ENCODE results near the gene GOLPH3L. TPM values are rescaled to one million over a fixed set of nuclear protein-coding genes. Genes with fewer than 3 reads are reported as not detected.

GOLPH3L gene
- total RNA-seq, 1 experiment from 2014 or later, result 9.6 TPM

GRCh38 chr1:150696590-150696989 lies 364 bp downstream of the GOLPH3L start:
- TF ChIP-seq EZH2phosphoT487 (IDR thresholded peaks at IDR 0.05; ENCODE audit: borderline replicate concordance, low read length) (no peak), EZH2 (IDR thresholded peaks at IDR 0.05; ENCODE audit: low read length, unreplicated experiment) (no peak), CTCF (conservative IDR thresholded peaks at IDR 0.05; ENCODE audit: low read depth, low read length) (no peak)
- BruUV-seq (replicated peaks), result no TSS peak

DNA sequence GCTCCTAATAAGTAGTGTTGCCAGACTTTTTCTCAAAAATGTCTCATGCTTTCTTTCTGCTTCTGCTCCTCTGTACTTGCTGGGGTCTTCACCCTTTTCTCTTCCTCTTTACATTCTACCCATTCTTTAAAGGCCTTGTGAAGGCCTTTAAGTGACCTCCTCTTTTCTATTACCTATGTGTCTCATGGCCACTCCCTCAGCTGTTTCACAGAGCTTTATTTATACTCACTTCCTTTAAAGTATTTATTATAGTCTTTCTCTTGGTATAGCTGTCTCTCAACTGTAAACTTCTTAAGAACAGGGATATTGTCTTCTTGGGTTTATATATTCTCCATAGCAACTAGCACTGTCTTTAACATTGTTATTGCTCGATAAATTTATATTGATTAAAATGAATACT lies 792 bp downstream of the GOLPH3L start:
- Histone ChIP-seq H3K27me3 (ENCODE audit: low read length) (no peaks in the 10 kb centered on the region), H3K36me3 (ENCODE audit: low read depth, low read length) (peaks cover 17% of the 10 kb centered on the region), H3K27ac (ENCODE audit: low read length) (no peak overlapping the region), H3K9me3 (ENCODE audit: low read length) (no peaks in the 10 kb centered on the region), H3K4me3 (ENCODE audit: low read length) (peak overlapping the region; percentile 78), H2AFZ (ENCODE audit: low read length) (peak overlapping the region; percentile 42; the same call in 1 of the 2 replicates), H3K79me2 (ENCODE audit: low read length) (peaks cover 28% of the 10 kb centered on the region), H3K4me1 (ENCODE audit: insufficient read depth, low read length) (peaks cover 28% of the 10 kb centered on the region), H4K20me1 (ENCODE audit: low read length) (no peaks in the 10 kb centered on the region), H3K4me2 (ENCODE audit: low read length) (peak overlapping the region; percentile 96), H3K9me2 (replicated peaks; ENCODE audit: low read length) (no peaks in the 10 kb centered on the region), H3K9ac (ENCODE audit: low read length) (peak overlapping the region; percentile 66), H3F3A (ENCODE audit: low read length, unreplicated experiment) (peaks cover 7% of the 10 kb centered on the region)
- intact Hi-C loops (cut with micrococcal nuclease), result loop anchor here (2.0 to 5.0 kb wide), 4 partner anchors 39 to 311 kb away; partner anchors contain the start of genes ENSA, MINDY1 and PRUNE1
- DNase-seq (peak; percentile 13), ATAC-seq (no peak)
- ChIA-PET CTCF (no interaction called here), POLR2A (ENCODE audit: unreplicated experiment) (interaction anchor here (0.5 to 0.7 kb wide), 2 partner anchors 10 to 27 kb away, joined by 3 to 4 read pairs; no protein-coding TSS in a partner anchor)
- TF ChIP-seq CTCF (conservative IDR thresholded peaks at IDR 0.05; ENCODE audit: low read depth, low read length) (no peak), EZH2 (IDR thresholded peaks at IDR 0.05; ENCODE audit: low read length, unreplicated experiment) (no peak), EZH2phosphoT487 (IDR thresholded peaks at IDR 0.05; ENCODE audit: borderline replicate concordance, low read length) (no peak)
- TSS peak; percentile 57 for BruUV-seq (replicated peaks)

More at GRCh38 chr1:150696590-150696989, 364 bp downstream of the GOLPH3L start:
- no peaks in the 10 kb centered on the region for H4K20me1 ChIP-seq (ENCODE audit: low read length)
- no peaks in the 10 kb centered on the region for H3K9me2 ChIP-seq (replicated peaks; ENCODE audit: low read length)
- peaks cover 28% of the 10 kb centered on the region for H3K4me1 ChIP-seq (ENCODE audit: insufficient read depth, low read length)
- H3K36me3 ChIP-seq (ENCODE audit: low read depth, low read length), result peaks cover 14% of the 10 kb centered on the region
- H3K9me3 ChIP-seq (ENCODE audit: low read length), result no peaks in the 10 kb centered on the region
- H3K27me3 ChIP-seq (ENCODE audit: low read length), result no peaks in the 10 kb centered on the region
- H3K79me2 ChIP-seq (ENCODE audit: low read length), result peaks cover 28% of the 10 kb centered on the region
- peak overlapping the region; percentile 78 for H3K4me3 ChIP-seq (ENCODE audit: low read length)
- ChIA-PET POLR2A (ENCODE audit: unreplicated experiment) (interaction anchor here (0.5 to 1.6 kb wide), 11 partner anchors 8 to 333 kb away, joined by 3 to 24 read pairs (median 4); partner anchors contain the start of genes ENSA, MCL1 and RPRD2), CTCF (interaction anchor here (1.2 kb wide), 1 partner anchor 116 kb away, joined by 9 read pairs; no protein-coding TSS in a partner anchor)
- H3F3A ChIP-seq (ENCODE audit: low read length, unreplicated experiment), result peaks cover 7% of the 10 kb centered on the region
- intact Hi-C loops (cut with micrococcal nuclease), result loop anchor here (2.0 to 5.0 kb wide), 4 partner anchors 39 to 311 kb away; partner anchors contain the start of genes ENSA, MINDY1 and PRUNE1
- peak overlapping the region; percentile 96 for H3K4me2 ChIP-seq (ENCODE audit: low read length)
- peak overlapping the region; percentile 75 for H2AFZ ChIP-seq (ENCODE audit: low read length)
- H3K9ac ChIP-seq (ENCODE audit: low read length), result peak overlapping the region; percentile 66
- ATAC-seq, result no peak
- no peak for DNase-seq
- 0 out of 2 replicates have a peak overlapping the region, but pooled peaks have one; percentile 19 for H3K27ac ChIP-seq (ENCODE audit: low read length)

DNA sequence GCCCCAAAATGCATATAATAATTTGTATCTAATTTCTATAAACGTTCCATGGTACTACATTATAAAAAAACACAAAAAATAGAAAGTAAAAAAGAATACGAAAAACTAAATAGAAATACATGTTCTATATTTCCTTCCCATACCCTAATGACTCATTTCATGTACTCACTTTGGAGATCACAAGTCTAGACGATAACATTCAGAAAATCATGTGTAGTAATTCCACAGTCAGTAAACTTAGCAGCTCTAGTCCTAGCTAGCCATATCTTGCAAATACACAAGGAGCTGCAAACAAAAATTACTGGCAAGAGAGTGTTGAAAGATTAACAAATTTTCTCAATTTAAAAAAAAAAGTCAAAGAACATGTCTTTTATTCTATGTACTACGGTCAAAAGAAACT lies 1.4 kb downstream of the GOLPH3L start:
- intact Hi-C loops (cut with micrococcal nuclease), result loop anchor here (5.0 kb wide), 3 partner anchors 38 to 312 kb away; partner anchors contain the start of genes MINDY1 and PRUNE1
- no TSS peak for BruUV-seq (replicated peaks)
- H3F3A ChIP-seq (ENCODE audit: low read length, unreplicated experiment), result peaks cover 7% of the 10 kb centered on the region
- H3K9me2 ChIP-seq (replicated peaks; ENCODE audit: low read length), result no peaks in the 10 kb centered on the region
- H3K27me3 ChIP-seq (ENCODE audit: low read length), result no peaks in the 10 kb centered on the region
- H3K4me2 ChIP-seq (ENCODE audit: low read length), result peak overlapping the region; percentile 96
- H2AFZ ChIP-seq (ENCODE audit: low read length), result no peak overlapping the region
- H3K9ac ChIP-seq (ENCODE audit: low read length), result no peak overlapping the region
- H4K20me1 ChIP-seq (ENCODE audit: low read length), result no peaks in the 10 kb centered on the region
- no peak overlapping the region for H3K27ac ChIP-seq (ENCODE audit: low read length)
- peaks cover 28% of the 10 kb centered on the region for H3K79me2 ChIP-seq (ENCODE audit: low read length)
- POLR2A ChIA-PET (ENCODE audit: unreplicated experiment), result interaction anchor here (0.6 kb wide), 1 partner anchor 310 kb away, joined by 4 read pairs; no protein-coding TSS in a partner anchor
- CTCF ChIA-PET, result no interaction called here
- peak; percentile 5 for DNase-seq
- H3K4me3 ChIP-seq (ENCODE audit: low read length), result peak overlapping the region; percentile 78
- no peaks in the 10 kb centered on the region for H3K9me3 ChIP-seq (ENCODE audit: low read length)
- no peak for TF ChIP-seq EZH2 (IDR thresholded peaks at IDR 0.05; ENCODE audit: low read length, unreplicated experiment)
- TF ChIP-seq CTCF (conservative IDR thresholded peaks at IDR 0.05; ENCODE audit: low read depth, low read length), result no peak
- TF ChIP-seq EZH2phosphoT487 (IDR thresholded peaks at IDR 0.05; ENCODE audit: borderline replicate concordance, low read length), result no peak
- peaks cover 28% of the 10 kb centered on the region for H3K4me1 ChIP-seq (ENCODE audit: insufficient read depth, low read length)
- ATAC-seq, result no peak
- H3K36me3 ChIP-seq (ENCODE audit: low read depth, low read length), result peaks cover 17% of the 10 kb centered on the region

Data from PC-3 (cell line).